GM12872 (cell line): ENCODE results near the gene ELFN1.

Source experiments
- TF ChIP-seq, protein P1 (sequence below): IDR thresholded peaks from 3 replicates; pipeline ENCODE4 v1.5.1; 2011; ENCODE audit warnings: low read depth, mild to moderate bottlenecking, low read length, moderate library complexity; ENCODE audit not compliant: insufficient read depth

Gene ELFN1

DNA sequence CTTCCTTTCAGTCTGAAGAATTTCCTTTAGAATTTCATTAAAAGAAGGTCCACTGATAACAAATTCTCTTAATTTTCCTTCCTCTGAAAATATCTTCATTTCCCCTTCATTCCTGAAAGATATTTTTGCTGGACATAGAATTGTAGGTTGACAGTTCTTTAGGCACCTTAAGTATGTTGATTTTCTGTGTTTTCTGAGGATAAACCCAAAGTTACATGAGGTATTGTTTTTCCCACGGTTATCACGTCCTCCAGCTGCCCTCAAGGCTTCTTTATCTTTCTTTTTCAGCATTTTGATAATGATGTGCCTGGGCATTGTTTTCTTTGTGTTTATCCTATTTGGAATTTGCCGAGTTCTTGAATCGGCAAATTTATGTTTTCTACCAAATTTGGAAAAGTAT is 105.3 kb downstream of the ELFN1 start:
- TF ChIP-seq, protein P1, sequence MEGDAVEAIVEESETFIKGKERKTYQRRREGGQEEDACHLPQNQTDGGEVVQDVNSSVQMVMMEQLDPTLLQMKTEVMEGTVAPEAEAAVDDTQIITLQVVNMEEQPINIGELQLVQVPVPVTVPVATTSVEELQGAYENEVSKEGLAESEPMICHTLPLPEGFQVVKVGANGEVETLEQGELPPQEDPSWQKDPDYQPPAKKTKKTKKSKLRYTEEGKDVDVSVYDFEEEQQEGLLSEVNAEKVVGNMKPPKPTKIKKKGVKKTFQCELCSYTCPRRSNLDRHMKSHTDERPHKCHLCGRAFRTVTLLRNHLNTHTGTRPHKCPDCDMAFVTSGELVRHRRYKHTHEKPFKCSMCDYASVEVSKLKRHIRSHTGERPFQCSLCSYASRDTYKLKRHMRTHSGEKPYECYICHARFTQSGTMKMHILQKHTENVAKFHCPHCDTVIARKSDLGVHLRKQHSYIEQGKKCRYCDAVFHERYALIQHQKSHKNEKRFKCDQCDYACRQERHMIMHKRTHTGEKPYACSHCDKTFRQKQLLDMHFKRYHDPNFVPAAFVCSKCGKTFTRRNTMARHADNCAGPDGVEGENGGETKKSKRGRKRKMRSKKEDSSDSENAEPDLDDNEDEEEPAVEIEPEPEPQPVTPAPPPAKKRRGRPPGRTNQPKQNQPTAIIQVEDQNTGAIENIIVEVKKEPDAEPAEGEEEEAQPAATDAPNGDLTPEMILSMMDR = no peak

DNA sequence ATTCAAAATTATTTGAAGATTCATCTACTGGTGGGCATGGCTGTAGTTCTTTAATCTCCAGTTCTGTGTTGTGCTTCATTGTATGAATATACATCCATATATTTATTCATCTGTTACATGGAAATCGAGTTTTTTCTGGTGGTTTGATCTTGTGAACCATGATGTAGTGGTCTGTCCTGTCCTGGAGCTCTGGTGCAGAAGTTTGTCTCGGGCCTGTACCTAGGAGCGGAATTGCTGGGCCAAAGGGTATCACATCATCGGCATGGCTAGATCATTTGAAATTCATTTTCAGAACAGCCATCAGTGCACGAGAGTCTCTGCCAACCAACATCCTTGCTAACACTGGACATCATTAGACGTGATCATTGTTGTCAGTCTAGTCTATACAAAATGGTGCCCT is 107.0 kb downstream of the ELFN1 start:
- TF ChIP-seq, protein P1 = no peak

DNA sequence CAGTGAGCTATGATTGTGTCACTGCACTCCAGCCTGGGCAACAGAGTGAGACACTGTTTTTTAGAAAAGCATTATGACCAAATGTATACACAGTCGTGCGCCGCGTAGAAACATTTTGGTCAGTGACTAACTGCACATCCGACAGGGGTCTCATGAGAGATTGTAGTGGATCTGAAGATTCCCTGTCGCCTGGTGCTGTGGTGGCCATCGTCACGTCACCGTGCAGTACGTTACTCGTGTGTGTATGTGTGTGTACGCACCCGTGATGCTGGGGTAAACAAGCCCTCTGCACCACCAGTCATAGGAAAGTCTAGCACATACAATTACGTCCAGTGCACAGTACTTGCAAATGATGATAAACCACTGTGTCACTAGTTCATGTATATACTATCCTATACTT is 109.4 kb downstream of the ELFN1 start:
- TF ChIP-seq, protein P1 = no peak

DNA sequence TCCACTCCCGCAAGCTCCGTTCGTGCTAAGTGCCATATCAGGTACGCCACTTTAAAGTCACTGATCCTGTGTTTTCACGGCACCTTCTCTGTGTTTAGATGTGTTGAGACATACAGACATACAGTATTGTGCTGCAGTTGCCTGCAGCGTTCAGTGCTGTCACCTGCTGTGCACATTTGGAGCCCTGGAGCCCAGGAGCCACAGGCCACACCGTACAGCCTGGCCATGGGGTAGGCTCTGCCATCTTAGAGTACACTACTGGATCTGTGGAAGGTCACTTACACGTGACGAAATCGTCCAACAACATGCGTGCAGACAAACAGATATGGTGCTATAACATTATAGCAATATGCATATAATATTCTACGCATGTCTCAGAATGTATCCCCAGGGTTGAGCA is 111.3 kb downstream of the ELFN1 start:
- TF ChIP-seq, protein P1 = no peak

DNA sequence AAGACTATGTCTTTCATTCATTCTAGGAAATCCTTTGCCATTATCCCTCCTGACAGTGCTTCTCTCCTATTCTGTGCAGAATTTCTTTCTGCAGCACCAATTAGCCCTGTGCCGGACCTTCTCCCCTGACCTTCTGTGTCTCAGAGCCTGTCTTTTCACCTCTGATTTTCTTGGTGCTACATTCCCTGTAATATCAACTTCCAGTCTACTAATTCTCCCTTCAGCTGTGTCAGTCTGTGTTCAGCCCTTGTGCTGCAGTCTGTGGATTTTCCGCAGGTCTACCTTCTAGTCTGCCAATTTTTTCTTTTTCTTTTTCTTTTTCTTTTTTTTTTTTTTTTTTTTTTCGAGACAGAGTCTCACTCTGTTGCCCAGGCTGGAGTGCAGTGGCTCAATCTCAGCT is 115.8 kb downstream of the ELFN1 start:
- TF ChIP-seq, protein P1 = no peak

DNA sequence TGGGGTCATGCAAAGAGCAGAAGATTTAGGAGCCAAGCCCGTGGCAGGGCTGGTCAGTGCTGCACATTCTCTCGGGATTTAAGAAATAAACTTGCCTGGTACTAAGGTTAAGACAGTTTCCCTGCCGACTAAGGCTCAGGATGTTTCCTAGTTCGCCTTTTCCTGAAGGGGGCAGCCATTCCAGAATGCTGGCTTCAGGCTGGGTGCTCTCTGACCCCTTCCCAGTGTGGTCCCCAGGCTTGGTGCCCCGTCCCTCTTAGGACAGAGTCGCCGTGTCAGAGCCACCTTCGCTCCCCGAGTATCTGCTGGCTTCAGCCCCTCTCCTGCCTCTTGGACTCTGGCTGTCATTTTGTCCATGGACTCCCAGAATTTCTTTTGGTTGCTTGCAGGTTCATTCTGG is 117.2 kb downstream of the ELFN1 start:
- TF ChIP-seq, protein P1 = no peak

DNA sequence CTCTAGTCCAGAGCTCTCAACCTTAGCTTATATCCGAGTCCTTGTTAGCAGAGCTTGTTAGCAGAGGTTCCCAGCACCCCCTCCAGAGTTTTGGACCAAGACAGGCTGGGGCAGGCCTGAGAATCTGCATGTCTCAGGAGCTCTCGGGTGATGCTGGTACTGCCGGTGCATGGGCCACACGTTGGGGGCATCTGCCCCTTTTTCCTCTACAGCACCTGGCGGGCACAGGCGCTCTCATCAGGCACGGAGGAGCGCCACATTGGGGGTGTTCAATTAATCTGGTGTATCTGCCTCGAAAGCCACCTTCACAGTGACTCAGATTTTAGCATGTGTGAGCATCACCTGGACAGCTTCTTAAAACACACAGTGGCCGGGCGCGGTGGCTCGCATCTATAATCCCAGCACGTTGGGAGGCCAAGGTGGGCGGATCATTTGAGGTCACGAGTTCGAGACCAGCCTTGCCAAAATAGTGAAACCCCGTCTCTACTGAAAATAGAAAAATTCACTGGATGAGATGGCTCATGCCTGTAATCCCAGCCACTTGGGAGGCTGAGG is 117.7 kb downstream of the ELFN1 start:
- TF ChIP-seq, protein P1 = no peak
